HepG2 (cell line): ENCODE results near the gene CNTD1. TPM values are rescaled to one million over a fixed set of nuclear protein-coding genes. Genes with fewer than 3 reads are reported as not detected.

ENCODE experiments used
- ATF2 ChIP-seq: sonication (generic); formaldehyde crosslinking; IDR thresholded peaks from 2 replicates; pipeline ENCODE4 v1.4.0; 2020; ENCODE audit warnings: missing genetic modification reagents
- CBFB ChIP-seq: sonication (generic); formaldehyde crosslinking; IDR thresholded peaks from 2 replicates; pipeline ENCODE4 v1.4.0; 2020; ENCODE audit warnings: missing genetic modification reagents
- JUN ChIP-seq: sonication (generic); formaldehyde crosslinking; IDR thresholded peaks from 2 replicates; pipeline ENCODE4 v1.4.0; 2020; ENCODE audit warnings: mild to moderate bottlenecking, missing genetic modification reagents
- MXD4 ChIP-seq: IDR thresholded peaks from 2 replicates; pipeline ENCODE4 v1.6.1; 2016; ENCODE audit warnings: mild to moderate bottlenecking, missing biosample characterization, missing genetic modification reagents
- PBX3 ChIP-seq: sonication (generic); formaldehyde crosslinking; IDR thresholded peaks from 2 replicates; pipeline ENCODE4 v1.8.1; 2023; ENCODE audit warnings: missing genetic modification reagents, inconsistent platforms, borderline replicate concordance
- REPIN1 ChIP-seq: sonication (generic); formaldehyde crosslinking; IDR thresholded peaks from 2 replicates; pipeline ENCODE4 v1.8.0; 2022; ENCODE audit warnings: missing genetic modification reagents, low read depth, mild to moderate bottlenecking, borderline replicate concordance
- RXRB ChIP-seq: IDR thresholded peaks from 2 replicates; pipeline ENCODE4 v1.6.1; 2016; ENCODE audit warnings: borderline replicate concordance, missing genetic modification reagents, missing compliant biosample characterization
- SAP130 ChIP-seq: IDR thresholded peaks from 2 replicates; pipeline ENCODE4 v1.6.1; 2016; ENCODE audit warnings: low read depth
- SKI ChIP-seq: fragments of 450-650 bp; IDR thresholded peaks from one replicate; pipeline ENCODE4 v1.6.1; 2018; ENCODE audit warnings: mild to moderate bottlenecking; ENCODE audit not compliant: partially characterized antibody
- SMARCE1 ChIP-seq: fragments of 450-650 bp; IDR thresholded peaks from 2 replicates; pipeline ENCODE4 v1.6.1; 2017; ENCODE audit warnings: borderline replicate concordance
- TFDP2 ChIP-seq: sonication (generic); formaldehyde crosslinking; IDR thresholded peaks from 2 replicates; pipeline ENCODE4 v1.4.0; 2020; ENCODE audit warnings: missing genetic modification reagents
- XRCC5 ChIP-seq: fragments of 200-400 bp; formaldehyde crosslinking; optimal IDR thresholded peaks from 2 replicates; pipeline ENCODE3; 2017; ENCODE audit warnings: mild to moderate bottlenecking, low read length
- ZFAT ChIP-seq: sonication (generic); formaldehyde crosslinking; conservative IDR thresholded peaks from 2 replicates; pipeline ENCODE4 v1.8.1; 2023; ENCODE audit warnings: missing genetic modification reagents, inconsistent platforms
- ZNF234 ChIP-seq: sonication (generic); formaldehyde crosslinking; conservative IDR thresholded peaks from 2 replicates; pipeline ENCODE4 v1.5.1; 2020; ENCODE audit warnings: mild to moderate bottlenecking, missing genetic modification reagents
- ZNF235 ChIP-seq: sonication (generic); formaldehyde crosslinking; IDR thresholded peaks from 2 replicates; pipeline ENCODE4 v1.8.1; 2023; ENCODE audit warnings: mild to moderate bottlenecking, missing genetic modification reagents, borderline replicate concordance
- ZNF30 ChIP-seq: sonication (generic); formaldehyde crosslinking; IDR thresholded peaks from 2 replicates; pipeline ENCODE4 v1.5.0; 2020; ENCODE audit warnings: mild to moderate bottlenecking, missing genetic modification reagents
- ZNF317 ChIP-seq: sonication (generic); formaldehyde crosslinking; IDR thresholded peaks from 2 replicates; pipeline ENCODE4 v1.5.0; 2020; ENCODE audit warnings: mild to moderate bottlenecking, missing genetic modification reagents
- ZNF367 ChIP-seq: sonication (generic); formaldehyde crosslinking; IDR thresholded peaks from 2 replicates; pipeline ENCODE4 v1.4.0; 2020; ENCODE audit warnings: missing genetic modification reagents, borderline replicate concordance
- ZNF501 ChIP-seq: sonication (generic); formaldehyde crosslinking; IDR thresholded peaks from 2 replicates; pipeline ENCODE4 v1.5.1; 2020; ENCODE audit warnings: mild to moderate bottlenecking, moderate library complexity, missing genetic modification reagents
- ZNF614 ChIP-seq: IDR thresholded peaks from 2 replicates; pipeline ENCODE4 v1.6.1; 2018; ENCODE audit warnings: missing biosample characterization, missing genetic modification reagents, inconsistent platforms, borderline replicate concordance
- ZNF709 ChIP-seq: sonication (generic); formaldehyde crosslinking; IDR thresholded peaks from 2 replicates; pipeline ENCODE4 v1.5.0; 2020; ENCODE audit warnings: mild to moderate bottlenecking, missing genetic modification reagents
- ZNF83 ChIP-seq: sonication (generic); formaldehyde crosslinking; IDR thresholded peaks from 2 replicates; pipeline ENCODE4 v1.4.0; 2020; ENCODE audit warnings: missing genetic modification reagents, mild to moderate bottlenecking, borderline replicate concordance
- ZSCAN20 ChIP-seq: sonication (generic); formaldehyde crosslinking; IDR thresholded peaks from 2 replicates; pipeline ENCODE4 v1.4.0; 2020; ENCODE audit warnings: missing genetic modification reagents, mild to moderate bottlenecking, borderline replicate concordance
- polyA plus RNA-seq, 8 experiments: library from polyadenylated mRNA; depleted of rRNA in 3 of 8; stranded (reverse) in 7 of 8; unstranded in 1 of 8; fragments of >200 nt; fragmentation: Illumina TruSeq in 4 of 8; extraction: Trizol in 4 of 8; gene quantifications; 2 replicates each; pipeline versions ENCODE4 v1.2.1 to v1.2.3, GENCODE V29; 2011 to 2016; ENCODE audit warnings: low read depth in 4 of 8, missing spikeins in 1 of 8, mixed read lengths in 1 of 8; ENCODE audit not compliant: insufficient read depth in 1 of 8
- total RNA-seq, 5 experiments: library from RNA; depleted of rRNA; stranded (reverse); fragments of >200 nt; fragmentation: Illumina TruSeq; extraction: Trizol; gene quantifications; 2 replicates each; pipeline ENCODE4 v1.2.3, GENCODE V29; 2016; ENCODE audit warnings: low read depth in 1 of 5
- TF ChIP-seq, protein P1 (sequence below): sonication (generic); formaldehyde crosslinking; IDR thresholded peaks from 2 replicates; pipeline ENCODE4 v1.8.0; 2022; ENCODE audit warnings: missing genetic modification reagents, mild to moderate bottlenecking, inconsistent platforms, borderline replicate concordance
- TF ChIP-seq, protein P2 (sequence below): IDR thresholded peaks from 2 replicates; pipeline ENCODE4 v1.6.1; 2018; ENCODE audit warnings: missing genetic modification reagents

CNTD1 gene
- total and polyA plus RNA-seq, 2 of the 13 experiments (the other 11 are each of a cell fraction or from before 2014, with no cell fraction given): 0.11 to 0.15 TPM

DNA sequence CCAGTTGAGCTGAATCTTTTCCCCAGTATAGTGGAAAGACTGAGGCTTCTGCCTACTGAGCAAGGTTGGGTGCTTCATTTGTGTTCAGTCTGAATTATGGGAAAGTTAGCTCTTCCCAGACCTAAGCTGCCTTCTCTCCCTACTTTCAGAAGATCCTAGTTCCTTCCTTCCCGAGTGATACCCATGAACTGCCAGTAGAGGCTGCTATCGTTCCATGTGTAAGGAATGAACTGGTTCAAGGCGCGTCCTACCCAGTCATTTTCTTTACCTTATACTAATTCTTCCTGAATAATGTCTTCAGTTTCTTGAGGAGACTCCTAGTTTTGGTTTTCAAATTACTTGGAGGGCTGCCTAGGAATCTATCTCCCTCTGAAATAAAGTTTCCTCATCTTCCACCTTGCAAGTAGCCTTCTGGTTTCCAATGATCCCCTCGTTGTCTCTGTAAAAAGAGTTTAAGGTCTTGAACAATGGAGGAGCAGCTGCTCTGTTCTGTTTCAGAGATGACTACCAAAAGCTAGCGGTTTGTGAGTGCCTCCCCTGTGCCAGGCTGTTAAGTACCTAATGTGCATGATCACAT lies 44.8 kb downstream of the CNTD1 start (continued):
- TF ChIP-seq SMARCE1: no peak
- peak; percentile 63 for TF ChIP-seq XRCC5
- TF ChIP-seq, protein P1, sequence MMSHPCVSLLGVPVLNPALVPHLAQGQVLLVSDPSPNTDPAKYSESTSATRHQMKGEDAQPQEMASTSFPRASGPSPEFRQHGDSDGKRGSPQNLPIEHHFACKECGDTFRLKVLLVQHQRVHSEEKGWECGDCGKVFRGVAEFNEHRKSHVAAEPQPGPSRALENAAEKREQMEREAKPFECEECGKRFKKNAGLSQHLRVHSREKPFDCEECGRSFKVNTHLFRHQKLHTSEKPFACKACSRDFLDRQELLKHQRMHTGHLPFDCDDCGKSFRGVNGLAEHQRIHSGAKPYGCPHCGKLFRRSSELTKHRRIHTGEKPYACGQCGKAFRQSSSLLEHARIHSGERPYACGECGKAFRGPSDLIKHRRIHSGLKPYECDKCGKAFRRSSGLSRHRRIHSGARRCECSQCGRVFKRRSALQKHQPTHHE (CRISPR knock-in tag): no peak
- peak; percentile 56; the same call in 1 of the 2 replicates for TF ChIP-seq ZNF614 (CRISPR knock-in tag)
- TF ChIP-seq SAP130 (CRISPR knock-in tag): peak; percentile 56; the same call in 1 of the 2 replicates
- TF ChIP-seq ZNF234 (CRISPR knock-in tag): no peak
- no peak for TF ChIP-seq ZNF30
- TF ChIP-seq ZNF501 (CRISPR knock-in tag): 0 out of 2 replicates have a peak, but pooled peaks have one; percentile 48
- no peak for TF ChIP-seq CBFB (CRISPR knock-in tag)
- TF ChIP-seq REPIN1 (CRISPR knock-in tag): peak; percentile 62; the same call in 1 of the 2 replicates
- TF ChIP-seq TFDP2 (CRISPR knock-in tag): 0 out of 2 replicates have a peak, but pooled peaks have one; percentile 27
- peak; percentile 61; the same call in 1 of the 2 replicates for TF ChIP-seq RXRB (CRISPR knock-in tag)
- TF ChIP-seq ZSCAN20: 0 out of 2 replicates have a peak, but pooled peaks have one; percentile 40
- TF ChIP-seq SKI: no peak
- no peak for TF ChIP-seq ZFAT (CRISPR knock-in tag)
- TF ChIP-seq ATF2 (CRISPR knock-in tag): 0 out of 2 replicates have a peak, but pooled peaks have one; percentile 58
- no peak for TF ChIP-seq ZNF317 (CRISPR knock-in tag)
- TF ChIP-seq ZNF235: no peak
- TF ChIP-seq, protein P2, sequence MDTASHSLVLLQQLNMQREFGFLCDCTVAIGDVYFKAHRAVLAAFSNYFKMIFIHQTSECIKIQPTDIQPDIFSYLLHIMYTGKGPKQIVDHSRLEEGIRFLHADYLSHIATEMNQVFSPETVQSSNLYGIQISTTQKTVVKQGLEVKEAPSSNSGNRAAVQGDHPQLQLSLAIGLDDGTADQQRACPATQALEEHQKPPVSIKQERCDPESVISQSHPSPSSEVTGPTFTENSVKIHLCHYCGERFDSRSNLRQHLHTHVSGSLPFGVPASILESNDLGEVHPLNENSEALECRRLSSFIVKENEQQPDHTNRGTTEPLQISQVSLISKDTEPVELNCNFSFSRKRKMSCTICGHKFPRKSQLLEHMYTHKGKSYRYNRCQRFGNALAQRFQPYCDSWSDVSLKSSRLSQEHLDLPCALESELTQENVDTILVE (CRISPR knock-in tag): 0 out of 2 replicates have a peak, but pooled peaks have one; percentile 41
- TF ChIP-seq JUN (CRISPR knock-in tag): no peak
- TF ChIP-seq ZNF83: no peak
- no peak for TF ChIP-seq PBX3
- no peak for TF ChIP-seq ZNF367 (CRISPR knock-in tag)
- no peak for TF ChIP-seq ZNF709 (CRISPR knock-in tag)
- TF ChIP-seq MXD4 (CRISPR knock-in tag): 0 out of 2 replicates have a peak, but pooled peaks have one; percentile 29
